Ovary (tissue), 3 donors: ENCODE results near the gene KMT5C.

Source experiments
- CTCF ChIP-seq, 3 donors: fragments of 450-650 bp in 2 of 3; fragments of 200-600 bp in 1 of 3; IDR thresholded peaks; one replicate each; pipeline versions ENCODE4 v1.5.1 to v1.8.0; 2016 to 2022; ENCODE audit warnings: antibody characterized with exemption in 3 of 3, mild to moderate bottlenecking in 1 of 3
- EP300 ChIP-seq: sonication (generic); formaldehyde crosslinking; IDR thresholded peaks from one replicate; pipeline ENCODE4 v1.6.1; 2017; ENCODE audit warnings: antibody characterized with exemption
- POLR2A ChIP-seq: fragments of 450-650 bp; IDR thresholded peaks from one replicate; pipeline ENCODE4 v1.6.1; 2017; ENCODE audit warnings: antibody characterized with exemption, mild to moderate bottlenecking, moderate library complexity
- donor health status: DM: no; HTN: no; CAD: no.

GRCh38 chr19:55299991-55300390, 39.7 kb upstream of the KMT5C start:
- TF ChIP-seq CTCF (IDR thresholded peaks at IDR 0.05) (no peak), POLR2A (no peak), EP300 (no peak)
